ENCODE data around the gene TCAP.

TCAP gene

GRCh38 chr17:39667945-39668924 lies 3.1 kb downstream of the TCAP start, which contains the start of gene PNMT:
TSS of gene PNMT (plus strand) at chr17:39668453. CDS start at chr17:39668476, 23 bp downstream.
- in situ Hi-C loops (cut with HindIII; ENCODE audit: low pct_unique_long_range_greater_than_20kb, low sequenced_read_pairs), result no loop called here
- peak; percentile 77 to 88 for DNase-seq (ENCODE audit: low read depth in 1 of 2, low spot score in 1 of 2)
- TF ChIP-seq JUND (IDR thresholded peaks at IDR 0.05; ENCODE audit: low read depth), result no peak

GRCh38 chr17:39669897-39670735 lies 5.0 kb downstream of the TCAP start:
- DNase-seq (ENCODE audit: low read depth in 1 of 2, low spot score in 1 of 2), result no peak
- in situ Hi-C loops (cut with HindIII; ENCODE audit: low pct_unique_long_range_greater_than_20kb, low sequenced_read_pairs), result no loop called here
- no peak for TF ChIP-seq JUND (IDR thresholded peaks at IDR 0.05; ENCODE audit: low read depth)

GRCh38 chr17:39670746-39671145 lies 5.6 kb downstream of the TCAP start:
- in situ Hi-C loops (cut with HindIII; ENCODE audit: low pct_unique_long_range_greater_than_20kb, low sequenced_read_pairs), result no loop called here
- no peak for DNase-seq (ENCODE audit: low read depth in 1 of 2, low spot score in 1 of 2)
- TF ChIP-seq JUND (IDR thresholded peaks at IDR 0.05; ENCODE audit: low read depth), result no peak

GRCh38 chr17:39671651-39672521 lies 6.7 kb downstream of the TCAP start:
- no peak for TF ChIP-seq JUND (IDR thresholded peaks at IDR 0.05; ENCODE audit: low read depth)
- DNase-seq (ENCODE audit: low read depth in 1 of 2, low spot score in 1 of 2), result peak; percentile 74 to 85
- in situ Hi-C loops (cut with HindIII; ENCODE audit: low pct_unique_long_range_greater_than_20kb, low sequenced_read_pairs), result no loop called here

GRCh38 chr17:39672522-39673334 lies 7.6 kb downstream of the TCAP start:
- in situ Hi-C loops (cut with HindIII; ENCODE audit: low pct_unique_long_range_greater_than_20kb, low sequenced_read_pairs), result no loop called here
- TF ChIP-seq JUND (IDR thresholded peaks at IDR 0.05; ENCODE audit: low read depth), result no peak
- DNase-seq (ENCODE audit: low read depth in 1 of 2, low spot score in 1 of 2), result no peak

GRCh38 chr17:39673335-39674081 lies 8.4 kb downstream of the TCAP start:
- TF ChIP-seq JUND (IDR thresholded peaks at IDR 0.05; ENCODE audit: low read depth), result no peak
- in situ Hi-C loops (cut with HindIII; ENCODE audit: low pct_unique_long_range_greater_than_20kb, low sequenced_read_pairs), result no loop called here
- DNase-seq (ENCODE audit: low read depth in 1 of 2, low spot score in 1 of 2), result no peak

- in situ Hi-C loops (cut with HindIII; ENCODE audit: low pct_unique_long_range_greater_than_20kb, low sequenced_read_pairs), result no loop called here
- TF ChIP-seq JUND (IDR thresholded peaks at IDR 0.05; ENCODE audit: low read depth), result no peak
- DNase-seq (ENCODE audit: low read depth in 1 of 2, low spot score in 1 of 2), result no peak
Observed at GRCh38 chr17:39674179-39674578, 9.0 kb downstream of the TCAP start.

- peak; percentile 78 to 93 for DNase-seq (ENCODE audit: low read depth in 1 of 2, low spot score in 1 of 2)
- in situ Hi-C loops (cut with HindIII; ENCODE audit: low pct_unique_long_range_greater_than_20kb, low sequenced_read_pairs), result no loop called here
- TF ChIP-seq JUND (IDR thresholded peaks at IDR 0.05; ENCODE audit: low read depth), result no peak
Observed at GRCh38 chr17:39674702-39675389, 9.7 kb downstream of the TCAP start.

GRCh38 chr17:39675390-39676082 lies 10.4 kb downstream of the TCAP start:
- no peak for TF ChIP-seq JUND (IDR thresholded peaks at IDR 0.05; ENCODE audit: low read depth)
- in situ Hi-C loops (cut with HindIII; ENCODE audit: low pct_unique_long_range_greater_than_20kb, low sequenced_read_pairs), result no loop called here
- DNase-seq (ENCODE audit: low read depth in 1 of 2, low spot score in 1 of 2), result peak in 1 of 2 experiments; percentile 53

All from T47D (cell line).